Measurements from ENCODE around the gene ZNF608. TPM values are rescaled to one million over a fixed set of nuclear protein-coding genes. Genes with fewer than 3 reads are reported as not detected.

Gene ZNF608
- total and polyA plus RNA-seq, 10 donors: 5.8 to 14.4 (median 10.2) TPM

- H3K27ac ChIP-seq: peak overlapping the region; percentile 63 to 92 (median 87)
- no peaks in the 10 kb centered on the region for H3K9me3 ChIP-seq
- intact Hi-C loops (cut with DNase I; ENCODE audit: low total_unique reads): no loop called here
- H3K36me3 ChIP-seq: no peaks in the 10 kb centered on the region
- H3K4me3 ChIP-seq: peak overlapping the region; percentile 16 to 69 (median 42)
- peaks cover 5 to 68% (median 45%) of the 10 kb centered on the region in 6 donors for H3K4me1 ChIP-seq
- no peak for TF ChIP-seq CTCF (IDR thresholded peaks at IDR 0.05 in 8 of 11, conservative IDR thresholded peaks at IDR 0.05 in 3 of 11)
- no peak for TF ChIP-seq POLR2A (IDR thresholded peaks at IDR 0.05)
- peak in 1 of 3 donors; percentile 4 for TF ChIP-seq POLR2AphosphoS5 (IDR thresholded peaks at IDR 0.05)
- H3K27me3 ChIP-seq (replicated peaks in 1 of 7): peaks cover 0 to 58% (median 7%) of the 10 kb centered on the region in 7 donors
- 0 to 2% (median 1%) methylated on average over 17 of the region's 17 CpGs for WGBS, 5 donors
- no peak for DNase-seq
Measured at GRCh38 chr5:124747791-124748686, 1.6 kb upstream of the ZNF608 start.

GRCh38 chr5:124746916-124747790, 714 bp upstream of the ZNF608 start:
- Histone ChIP-seq H3K27me3 (replicated peaks in 1 of 7) (peaks cover 0 to 67% (median 7%) of the 10 kb centered on the region in 7 donors), H3K27ac (peak overlapping the region; percentile 63 to 92 (median 87)), H3K36me3 (no peaks in the 10 kb centered on the region), H3K9me3 (no peaks in the 10 kb centered on the region), H3K4me1 (peaks cover 5 to 76% (median 47%) of the 10 kb centered on the region in 6 donors), H3K4me3 (peak overlapping the region; percentile 16 to 69 (median 42))
- 1% methylated on average over 32 of the region's 32 CpGs for WGBS, 5 donors
- peak; percentile 86 for DNase-seq
- intact Hi-C loops (cut with DNase I; ENCODE audit: low total_unique reads): no loop called here
- TF ChIP-seq POLR2AphosphoS5 (IDR thresholded peaks at IDR 0.05): peak in 1 of 3 donors; percentile 51
- peak in 1 of 3 donors; percentile 7 for TF ChIP-seq POLR2A (IDR thresholded peaks at IDR 0.05)
- no peak for TF ChIP-seq CTCF (IDR thresholded peaks at IDR 0.05 in 8 of 11, conservative IDR thresholded peaks at IDR 0.05 in 3 of 11)

- no peaks in the 10 kb centered on the region for H3K36me3 ChIP-seq
- 50 to 65% (median 62%) methylated on average over 8 of the region's 8 CpGs for whole genome bisulfite sequencing, 5 donors
- peaks cover 0 to 78% (median 7%) of the 10 kb centered on the region in 7 donors for H3K27me3 ChIP-seq (replicated peaks in 1 of 7)
- intact Hi-C loops (cut with DNase I; ENCODE audit: low total_unique reads): no loop called here
- TF ChIP-seq POLR2AphosphoS5 (IDR thresholded peaks at IDR 0.05): no peak
- no peak for TF ChIP-seq POLR2A (IDR thresholded peaks at IDR 0.05)
- no peak for TF ChIP-seq CTCF (IDR thresholded peaks at IDR 0.05 in 8 of 11, conservative IDR thresholded peaks at IDR 0.05 in 3 of 11)
- peak overlapping the region in 7 of 8 donors; percentile 76 to 92 (median 87) for H3K27ac ChIP-seq
- peaks cover 5 to 94% (median 52%) of the 10 kb centered on the region in 6 donors for H3K4me1 ChIP-seq
- peak overlapping the region; percentile 4 to 69 (median 42) for H3K4me3 ChIP-seq
- no peaks in the 10 kb centered on the region for H3K9me3 ChIP-seq
- no peak for DNase-seq
Measured at GRCh38 chr5:124745007-124745927, 1.2 kb downstream of the ZNF608 start.
